ENCODE measurements around the gene THSD7B.

DNA sequence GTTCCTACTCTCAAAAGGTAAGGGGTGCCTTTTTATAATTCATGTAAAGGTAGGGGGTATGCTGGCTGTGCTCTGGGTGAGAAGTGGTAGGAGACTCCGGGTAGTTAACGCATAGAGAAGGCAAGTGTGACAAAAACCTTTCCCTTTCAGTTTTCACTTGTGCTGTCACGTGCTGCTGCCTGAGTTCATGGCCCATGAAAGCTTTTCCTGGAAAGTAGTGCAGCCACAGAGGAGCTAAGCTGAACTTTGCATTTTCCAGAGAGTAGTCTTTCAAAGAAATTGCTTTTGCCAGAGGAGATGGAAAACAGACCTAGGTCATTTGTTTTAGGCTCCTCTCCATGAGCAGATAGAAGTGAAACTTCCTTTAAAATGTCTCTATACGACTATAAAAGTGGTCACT lies 44.7 kb downstream of the THSD7B start:
- TF ChIP-seq, protein P1, sequence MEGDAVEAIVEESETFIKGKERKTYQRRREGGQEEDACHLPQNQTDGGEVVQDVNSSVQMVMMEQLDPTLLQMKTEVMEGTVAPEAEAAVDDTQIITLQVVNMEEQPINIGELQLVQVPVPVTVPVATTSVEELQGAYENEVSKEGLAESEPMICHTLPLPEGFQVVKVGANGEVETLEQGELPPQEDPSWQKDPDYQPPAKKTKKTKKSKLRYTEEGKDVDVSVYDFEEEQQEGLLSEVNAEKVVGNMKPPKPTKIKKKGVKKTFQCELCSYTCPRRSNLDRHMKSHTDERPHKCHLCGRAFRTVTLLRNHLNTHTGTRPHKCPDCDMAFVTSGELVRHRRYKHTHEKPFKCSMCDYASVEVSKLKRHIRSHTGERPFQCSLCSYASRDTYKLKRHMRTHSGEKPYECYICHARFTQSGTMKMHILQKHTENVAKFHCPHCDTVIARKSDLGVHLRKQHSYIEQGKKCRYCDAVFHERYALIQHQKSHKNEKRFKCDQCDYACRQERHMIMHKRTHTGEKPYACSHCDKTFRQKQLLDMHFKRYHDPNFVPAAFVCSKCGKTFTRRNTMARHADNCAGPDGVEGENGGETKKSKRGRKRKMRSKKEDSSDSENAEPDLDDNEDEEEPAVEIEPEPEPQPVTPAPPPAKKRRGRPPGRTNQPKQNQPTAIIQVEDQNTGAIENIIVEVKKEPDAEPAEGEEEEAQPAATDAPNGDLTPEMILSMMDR (IDR thresholded peaks at IDR 0.05): no peak
- TF ChIP-seq POLR2A (IDR thresholded peaks at IDR 0.05): no peak
